HTERT RPE-1 (cell line): ENCODE results near the gene NFATC4.
"Not testable (repeated sequence)": the region's sequence is repeated elsewhere in the genome, so short reads cannot be mapped to it uniquely, and the experiment has no call there.

Experiments
- in situ Hi-C: fragments of 300-500 bp; cut with MboI; formaldehyde crosslinking; loops from 4 replicates; pipeline ENCODE4 v1.14.3; 2020; ENCODE audit warnings: low sequenced_read_pairs

The NFATC4 gene

DNA sequence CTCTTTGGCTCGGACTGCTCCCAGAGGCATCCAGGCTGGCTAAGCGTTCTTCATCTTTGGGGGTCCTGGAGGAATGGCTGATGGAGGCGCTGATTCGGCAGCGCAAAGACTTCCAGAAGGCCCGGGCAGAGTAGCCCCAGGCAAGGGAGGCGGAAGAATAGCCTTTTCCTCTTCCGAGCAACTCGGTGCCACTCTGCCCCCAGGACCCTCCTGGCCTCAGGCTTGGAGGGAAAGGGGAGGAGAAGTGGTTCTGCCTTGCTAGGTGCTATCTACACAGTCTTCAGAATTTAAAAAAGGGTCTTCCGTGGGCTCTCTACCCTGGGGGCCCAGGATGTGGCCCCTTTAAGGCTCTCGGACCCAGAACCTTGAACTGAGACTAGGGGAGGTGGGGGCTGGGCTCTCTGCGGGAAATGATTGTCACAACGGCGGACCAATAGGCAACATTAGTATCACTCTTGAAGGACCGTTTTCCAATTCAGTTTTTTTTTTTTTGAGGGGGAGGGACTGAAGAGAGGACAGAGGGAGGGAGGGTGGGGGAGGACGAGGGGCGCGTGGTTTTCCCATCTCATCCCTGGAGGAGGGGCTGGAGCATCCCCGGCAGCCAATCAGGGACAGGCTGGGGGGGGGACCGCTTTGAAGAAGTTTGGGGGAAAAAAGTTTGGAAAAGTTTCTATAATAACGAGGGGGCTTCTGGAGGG lies at the start of gene NFATC4:
Gene NFATC4, plus strand, starts transcription at position 671 of the 698 bp plus-strand sequence. CDS start 157 bp downstream, outside the sequence.
- in situ Hi-C loops, result no loop called here

- in situ Hi-C loops, result no loop called here
These were observed 46.6 kb upstream of the NFATC4 start for GRCh38 chr14:24321212-24321975.

DNA sequence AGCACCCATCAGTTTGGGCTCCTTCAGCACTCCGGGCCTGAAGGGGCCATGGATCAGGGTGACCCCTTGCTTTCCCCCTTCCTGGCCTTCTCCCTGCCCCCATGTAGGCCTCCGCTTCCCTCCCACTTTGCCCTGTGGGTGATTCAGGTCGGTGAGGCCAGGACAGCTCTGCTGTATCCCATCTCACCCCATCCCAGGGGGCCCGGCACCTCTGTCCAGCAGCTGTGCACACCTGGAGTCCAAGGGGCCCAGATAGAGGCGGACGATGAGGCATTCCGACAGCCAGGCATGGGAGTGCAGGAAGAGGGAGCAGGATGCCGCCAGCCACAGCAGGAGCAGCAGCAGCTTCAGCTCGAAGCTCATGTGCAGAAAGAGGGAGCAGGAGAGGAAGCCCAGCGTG lies 45.3 kb upstream of the NFATC4 start:
- in situ Hi-C loops, result no loop called here

DNA sequence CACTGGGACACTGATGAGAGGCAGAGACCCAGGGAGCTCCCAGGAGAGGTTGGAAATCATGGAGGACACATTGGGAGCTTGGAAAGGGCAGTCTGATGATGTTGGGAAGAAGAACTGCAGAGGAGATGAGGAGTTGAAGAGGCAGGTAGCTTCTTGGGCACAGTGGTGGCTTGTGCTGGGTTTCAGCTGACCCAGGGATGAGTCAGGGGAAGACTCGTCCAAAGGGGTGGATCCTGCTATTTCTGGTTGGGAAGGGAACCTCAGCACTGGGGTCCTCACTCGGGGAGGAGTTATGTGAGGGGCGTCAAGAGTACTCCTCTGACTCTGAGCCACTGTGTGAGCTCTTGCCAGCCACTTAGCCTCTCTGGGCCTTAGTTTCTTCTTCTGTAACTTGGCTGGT lies 44.6 kb upstream of the NFATC4 start:
- in situ Hi-C loops, result no loop called here

- in situ Hi-C loops, result no loop called here
These were observed 44.0 kb upstream of the NFATC4 start for GRCh38 chr14:24324024-24324423.

DNA sequence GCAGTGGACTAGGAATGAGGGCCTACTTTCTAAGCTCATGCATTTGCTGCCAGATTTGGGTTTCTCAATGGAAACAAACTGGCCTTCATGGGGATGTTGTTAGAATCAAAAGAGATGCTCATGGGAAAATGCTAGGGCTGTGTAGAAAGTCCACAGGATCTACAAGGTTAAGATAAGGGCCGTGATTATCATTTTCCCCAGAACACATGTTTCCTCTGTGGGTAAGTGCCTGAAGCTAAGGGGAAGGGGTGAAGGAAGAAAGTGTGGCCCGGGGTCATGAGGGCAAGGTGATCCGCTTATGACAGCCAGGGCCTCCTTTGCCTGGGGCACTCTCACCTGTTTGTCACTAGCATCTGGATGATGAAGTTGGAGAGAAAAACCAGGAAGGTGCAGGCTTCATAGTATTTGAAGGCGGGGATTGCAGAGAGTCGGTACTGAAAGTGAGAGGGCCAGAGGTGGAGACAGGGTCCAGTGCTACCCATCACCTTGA lies 42.9 kb upstream of the NFATC4 start:
- in situ Hi-C loops, result no loop called here

GRCh38 chr14:24325963-24326362 lies 42.0 kb upstream of the NFATC4 start:
- in situ Hi-C loops, result no loop called here

GRCh38 chr14:24327303-24327702 lies 40.7 kb upstream of the NFATC4 start:
- in situ Hi-C loops, result no loop called here

GRCh38 chr14:24327914-24328313 lies 40.1 kb upstream of the NFATC4 start:
- in situ Hi-C loops, result not testable (repeated sequence)

DNA sequence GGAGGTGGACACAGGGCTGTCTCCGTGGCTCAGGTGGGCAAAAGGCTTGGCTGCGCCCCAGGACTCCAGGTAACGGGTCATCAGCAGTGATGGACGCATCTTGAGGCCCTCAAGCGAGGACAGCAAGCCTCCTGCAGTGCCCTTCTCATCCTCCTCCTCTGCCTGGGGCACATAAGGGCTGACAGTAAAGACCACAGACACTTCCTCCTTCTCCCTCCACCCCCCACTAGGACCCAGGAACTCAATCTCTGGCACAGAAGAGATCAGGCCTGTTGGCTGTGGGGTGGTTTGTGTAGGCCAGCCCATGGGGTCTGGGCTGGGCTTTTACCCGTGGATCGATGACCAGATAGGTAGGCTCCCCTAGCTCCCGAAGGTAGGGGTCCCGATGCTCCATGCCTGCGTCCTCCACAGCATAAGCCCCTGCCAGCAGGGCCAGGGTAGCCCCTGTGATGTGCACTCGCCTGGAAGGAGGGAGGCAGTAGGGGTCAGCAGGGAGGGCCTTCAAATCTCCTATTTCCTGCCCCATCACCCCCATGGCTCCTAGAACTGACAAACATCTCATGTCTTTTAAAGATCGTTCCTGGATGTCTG lies 38.8 kb upstream of the NFATC4 start:
- in situ Hi-C loops, result no loop called here

- in situ Hi-C loops, result no loop called here
These were observed 38.2 kb upstream of the NFATC4 start for GRCh38 chr14:24329736-24330135.

DNA sequence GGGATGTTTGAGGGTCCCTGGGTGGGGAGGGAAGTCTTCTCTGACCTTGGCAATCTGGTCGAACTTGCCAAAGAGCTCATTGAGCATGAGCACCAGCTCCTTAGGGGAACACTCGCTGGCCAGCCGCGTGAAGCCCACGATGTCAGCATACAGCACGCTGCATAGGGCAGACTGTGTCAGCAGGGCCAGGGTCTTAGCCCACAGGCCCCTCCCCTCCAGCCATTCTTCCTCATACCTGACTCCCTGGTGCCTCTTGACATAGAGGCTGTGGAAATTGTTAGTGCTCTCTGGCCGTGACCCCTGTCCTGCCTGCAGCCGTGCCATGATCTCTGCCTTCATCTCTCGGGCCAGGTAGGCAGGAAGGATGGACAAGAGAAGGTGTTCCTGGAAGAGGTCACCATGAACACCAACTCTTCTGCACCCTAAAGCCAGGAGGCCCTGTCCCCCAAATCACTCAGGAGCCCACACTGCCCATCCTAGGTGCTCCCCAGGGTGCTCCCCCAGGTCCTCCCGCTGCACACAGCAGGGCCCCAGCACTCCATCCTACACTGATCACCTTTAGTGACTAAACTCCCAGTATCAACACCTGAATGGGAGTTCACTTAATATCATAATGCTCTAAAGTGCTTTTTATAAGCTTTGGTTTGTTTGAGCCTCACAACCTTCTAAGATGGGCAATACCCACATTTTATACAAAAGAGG lies 36.9 kb upstream of the NFATC4 start:
- in situ Hi-C loops, result no loop called here

GRCh38 chr14:24331731-24332267 lies 36.2 kb upstream of the NFATC4 start:
- in situ Hi-C loops, result no loop called here

DNA sequence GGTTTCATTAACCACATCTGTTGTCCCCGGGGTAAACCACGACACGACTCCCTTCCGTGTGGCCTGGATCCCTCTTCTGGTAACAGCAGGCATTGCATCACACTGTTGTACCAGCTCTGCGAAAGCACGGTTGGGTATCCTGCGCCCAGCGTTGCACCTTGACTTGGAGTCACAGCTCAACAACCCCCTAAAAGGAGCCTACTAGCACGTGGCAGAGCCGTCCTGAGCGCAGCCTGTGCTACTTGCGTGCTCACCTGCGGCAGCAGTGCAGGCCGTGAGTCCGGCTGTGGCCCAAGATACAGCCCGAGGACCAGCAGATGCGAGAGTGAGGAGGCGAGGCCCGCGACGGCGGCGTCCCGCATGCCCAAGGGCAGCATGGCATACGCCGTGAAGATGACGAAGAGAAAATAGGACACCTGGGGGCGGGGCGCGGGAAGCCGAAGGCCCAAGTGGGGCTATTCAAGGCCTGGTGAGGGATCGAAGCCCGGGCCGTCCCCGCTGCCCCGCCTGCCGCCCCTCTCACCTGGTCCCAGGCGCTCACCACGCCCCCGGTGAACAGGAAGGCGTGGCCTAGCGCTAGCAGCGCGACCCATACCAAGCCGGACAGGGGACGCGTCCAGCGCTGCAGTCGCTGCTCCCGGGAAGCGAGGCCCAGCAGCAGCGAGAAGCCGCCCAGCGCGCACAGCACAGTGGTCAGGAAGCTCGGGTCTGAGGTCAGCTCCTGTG lies 35.6 kb upstream of the NFATC4 start:
- in situ Hi-C loops, result no loop called here

DNA sequence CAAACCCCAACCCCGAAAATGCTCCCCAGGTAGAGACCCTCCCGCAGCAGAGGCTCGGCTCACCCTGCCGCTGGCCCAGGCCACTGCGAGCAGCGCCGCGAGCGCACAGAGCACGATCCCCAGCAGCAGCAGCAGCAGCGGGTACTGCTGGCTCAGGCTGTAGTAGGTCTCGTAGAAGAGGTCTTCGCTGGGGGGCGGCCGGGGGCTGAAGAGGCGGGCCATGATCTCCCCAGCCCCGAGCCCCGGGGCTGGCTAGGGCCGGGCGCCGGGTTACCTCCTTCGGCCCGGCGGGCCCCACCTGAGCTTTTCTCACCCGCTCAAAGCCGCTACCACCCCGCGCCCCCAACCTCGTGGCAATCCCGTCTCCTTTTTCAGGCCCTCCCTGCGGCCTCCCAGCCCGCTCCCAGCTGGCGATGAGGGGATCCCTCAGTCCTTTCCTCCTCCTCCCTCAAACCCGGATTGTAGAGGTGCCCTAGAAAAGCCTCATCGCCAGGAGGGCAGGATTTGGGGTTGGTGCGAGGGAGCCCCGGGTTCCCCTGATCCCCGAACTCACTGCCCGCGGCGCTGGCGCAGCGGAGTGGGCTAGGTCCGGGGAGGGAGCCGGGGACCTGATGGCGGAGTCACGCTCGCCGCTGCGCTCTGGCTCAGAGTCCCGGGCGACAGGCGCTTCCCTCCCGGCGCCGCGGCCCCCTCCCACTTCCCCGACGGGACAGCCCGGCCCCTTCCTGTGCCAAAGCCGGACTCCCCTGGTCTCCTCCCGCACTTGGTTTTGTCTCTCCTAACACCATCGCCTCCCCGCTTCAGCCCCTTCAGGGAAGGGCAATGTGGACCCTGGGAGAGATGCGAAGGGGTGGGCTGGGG lies 33.3 kb upstream of the NFATC4 start, which contains the start of gene ADCY4:
Gene ADCY4, minus strand, starts transcription at position 641 of the 861 bp plus-strand sequence. Its CDS starts 419 bp downstream, at position 222.
- in situ Hi-C loops, result no loop called here

DNA sequence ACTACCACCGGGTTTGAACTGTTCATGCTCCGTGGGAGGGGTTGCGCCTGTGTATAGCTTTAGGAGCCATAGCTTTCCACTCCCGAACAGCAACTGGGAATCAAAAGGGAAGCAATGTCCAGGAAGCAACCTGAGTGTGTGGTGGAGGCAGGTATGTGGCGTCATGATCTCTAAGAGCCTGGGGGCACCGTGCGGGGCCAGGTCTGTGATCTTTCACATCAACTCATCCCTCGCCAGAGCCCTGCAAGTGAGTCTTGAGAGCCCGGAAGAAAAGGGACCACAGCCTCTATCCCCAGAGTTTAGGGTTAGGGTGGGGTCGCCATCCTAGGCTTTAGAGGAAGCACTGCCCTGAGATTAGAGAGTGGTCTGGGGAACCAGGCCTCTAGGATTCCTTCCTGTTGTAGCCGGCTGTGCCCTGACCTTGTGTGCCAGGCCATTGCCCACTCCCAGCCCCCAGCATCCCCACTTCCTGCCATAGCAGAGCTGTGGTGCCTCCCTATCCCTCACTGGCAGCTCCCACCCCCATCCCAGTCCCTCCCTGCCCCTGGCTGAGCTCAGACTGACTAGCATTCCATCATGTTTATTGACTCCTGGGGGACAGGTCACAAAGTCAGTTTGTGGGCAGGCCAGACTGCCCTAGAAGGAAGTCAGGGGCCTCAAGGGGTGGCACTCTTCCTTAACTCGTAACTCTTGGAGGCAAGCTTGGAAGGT lies 32.4 kb upstream of the NFATC4 start:
- in situ Hi-C loops, result no loop called here

DNA sequence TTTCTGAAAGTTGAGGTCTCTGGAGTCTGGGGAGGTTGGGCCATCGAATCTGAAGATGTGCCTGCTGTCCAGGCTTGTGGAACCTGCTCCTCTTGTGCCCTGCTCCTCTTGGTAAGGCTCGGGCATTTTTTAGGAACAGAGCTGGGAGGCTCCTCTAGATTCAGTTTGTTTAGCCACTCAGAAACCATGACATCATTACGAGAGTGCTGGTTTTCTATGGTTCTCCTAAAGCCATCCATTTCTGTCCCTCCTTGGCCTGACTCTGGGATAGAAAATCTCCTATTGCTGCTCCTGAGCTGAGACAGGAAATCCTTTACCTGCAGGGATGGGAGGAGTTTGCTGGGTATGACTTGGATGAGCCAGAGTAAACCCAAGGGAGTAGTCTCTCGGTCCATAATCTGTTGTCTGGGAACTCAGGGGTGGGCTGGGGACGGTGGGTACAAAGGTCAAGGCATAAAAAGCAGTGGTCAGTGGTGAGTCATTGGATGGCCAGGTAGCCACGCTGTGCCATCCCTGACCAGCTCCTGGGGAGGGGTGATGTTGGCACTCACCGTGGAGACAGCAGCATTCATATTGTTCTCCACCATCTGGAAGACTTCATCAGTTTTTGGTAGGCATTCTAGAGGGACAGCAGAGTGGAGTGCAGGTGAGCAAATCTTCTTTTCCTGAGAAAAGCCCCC lies 30.7 kb upstream of the NFATC4 start:
- in situ Hi-C loops, result no loop called here

DNA sequence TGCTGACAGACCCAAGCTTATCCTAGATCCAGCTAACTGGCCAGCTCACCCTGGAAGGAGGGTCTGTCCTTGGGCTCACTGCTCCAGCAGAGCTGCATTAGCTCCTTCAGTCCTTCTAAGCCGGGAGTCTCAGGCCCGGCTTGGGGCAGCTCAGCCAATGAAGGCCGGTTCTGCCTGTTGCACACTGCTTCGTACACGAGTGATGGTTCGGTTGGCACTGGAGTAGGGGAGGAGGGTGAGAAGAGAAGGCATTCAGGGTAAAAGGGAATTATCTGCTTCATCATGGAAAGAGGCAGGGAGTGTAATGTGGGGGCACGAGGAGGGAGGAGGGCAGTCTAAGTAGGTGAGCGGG lies 30.2 kb upstream of the NFATC4 start:
- in situ Hi-C loops, result no loop called here
